Measurements from ENCODE around the gene MYL12A. TPM values are rescaled to one million over a fixed set of nuclear protein-coding genes. Genes with fewer than 3 reads are reported as not detected.

The MYL12A gene
- total RNA-seq, 2 experiments from 2014 or later, result 944 to 1,045 TPM

DNA sequence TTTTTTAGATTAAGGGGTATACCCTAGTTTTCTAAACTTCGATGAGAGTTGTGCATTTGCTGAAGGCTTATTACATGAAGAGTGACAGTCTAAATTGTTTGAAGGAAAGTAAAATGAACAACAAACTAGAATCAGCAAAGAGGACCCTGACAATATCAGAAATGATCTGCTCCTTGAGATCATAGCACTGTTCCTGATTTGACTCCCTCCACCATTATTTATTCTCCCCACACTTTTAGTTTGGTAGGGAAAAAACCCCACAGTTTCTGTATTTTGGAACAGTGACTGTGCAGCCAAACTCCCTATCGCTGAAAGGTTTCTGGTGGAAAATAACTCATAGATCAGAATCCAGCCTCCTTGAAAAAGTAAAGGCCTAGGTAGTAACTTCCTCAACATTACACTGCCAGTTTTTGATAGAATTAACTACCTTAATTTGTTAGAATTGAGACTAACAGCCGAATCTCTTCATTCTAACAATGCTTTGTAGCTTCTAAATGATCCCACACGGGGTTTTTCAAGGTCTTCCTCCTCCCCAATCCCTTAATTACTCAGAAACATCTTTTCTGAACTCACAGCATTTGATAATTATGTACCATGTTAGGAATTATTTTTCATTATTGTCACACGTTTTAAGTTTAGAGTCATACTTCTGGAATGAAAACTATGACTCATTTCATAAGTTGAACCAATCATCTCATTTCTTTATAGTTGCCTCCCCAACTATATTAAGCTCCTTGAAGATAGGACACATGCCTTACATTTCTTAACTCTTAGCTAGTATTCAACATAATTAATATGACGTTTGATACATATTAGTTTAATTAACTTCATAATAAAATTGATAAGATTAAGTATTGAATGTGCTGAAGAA is 2.9 kb downstream of the MYL12A start:
- Mint-ChIP-seq H3K4me1 (peaks cover 53% of the 10 kb centered on the region), H3K27ac (peak overlapping the region; percentile 80), H3K36me3 (ENCODE audit: low read depth) (peaks cover 67% of the 10 kb centered on the region), H3K9me3 (no peaks in the 10 kb centered on the region), H3K4me3 (peak overlapping the region; percentile 88), H3K27me3 (no peaks in the 10 kb centered on the region)
- no peak for DNase-seq
- ChIA-PET CTCF (interaction anchor here (1.2 to 2.1 kb wide), 4 partner anchors 13 to 186 kb away, joined by 3 to 5 read pairs (median 4); no protein-coding TSS in a partner anchor), POLR2A (interaction anchor here (0.6 to 1.0 kb wide), 5 partner anchors 10 to 610 kb away, joined by 3 to 11 read pairs (median 4); no protein-coding TSS in a partner anchor)

DNA sequence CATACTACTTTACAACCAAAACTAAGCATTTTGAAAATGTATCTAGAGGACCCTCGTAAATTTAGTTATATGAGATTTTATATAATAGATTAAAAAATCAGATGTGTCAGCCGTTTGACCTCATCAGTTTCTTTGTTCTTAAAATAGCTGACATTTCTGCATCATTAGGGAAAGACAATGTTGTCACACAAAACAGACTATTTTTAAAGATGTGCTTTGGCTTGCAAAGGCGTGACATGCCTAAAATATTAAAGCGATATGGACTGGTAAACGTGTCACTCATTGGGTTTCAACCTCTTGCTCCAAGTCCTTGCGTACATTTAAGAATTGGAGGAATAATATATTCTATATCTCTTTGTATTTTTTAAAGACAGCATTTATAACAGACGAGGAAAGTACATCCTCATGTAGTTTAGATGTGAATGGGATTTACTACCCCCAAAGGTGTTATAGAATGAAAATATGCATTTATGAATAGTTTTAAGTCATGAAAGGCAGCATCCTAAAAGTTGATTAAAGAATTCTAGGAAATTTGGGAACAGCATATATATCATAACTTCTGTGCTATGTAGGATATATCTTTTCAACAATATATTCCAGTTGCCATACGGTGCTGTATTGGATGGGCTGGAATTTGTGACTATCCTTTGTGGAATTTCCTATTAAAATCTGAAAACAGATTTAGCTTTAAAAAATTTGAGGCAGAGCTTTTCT is 3.8 kb downstream of the MYL12A start:
- POLR2A ChIA-PET, result interaction anchor here (0.6 to 1.0 kb wide), 2 partner anchors 9 to 201 kb away, joined by 4 to 11 read pairs; no protein-coding TSS in a partner anchor
- no peak overlapping the region for H3K27ac Mint-ChIP-seq
- H3K4me1 Mint-ChIP-seq, result peaks cover 55% of the 10 kb centered on the region
- H3K27me3 Mint-ChIP-seq, result no peaks in the 10 kb centered on the region
- CTCF ChIA-PET, result interaction anchor here (1.0 to 2.1 kb wide), 3 partner anchors 9 to 46 kb away, joined by 4 to 6 read pairs (median 5); no protein-coding TSS in a partner anchor
- peaks cover 75% of the 10 kb centered on the region for H3K36me3 Mint-ChIP-seq (ENCODE audit: low read depth)
- DNase-seq, result no peak
- H3K9me3 Mint-ChIP-seq, result no peaks in the 10 kb centered on the region
- peak overlapping the region; percentile 63 for H3K4me3 Mint-ChIP-seq

DNA sequence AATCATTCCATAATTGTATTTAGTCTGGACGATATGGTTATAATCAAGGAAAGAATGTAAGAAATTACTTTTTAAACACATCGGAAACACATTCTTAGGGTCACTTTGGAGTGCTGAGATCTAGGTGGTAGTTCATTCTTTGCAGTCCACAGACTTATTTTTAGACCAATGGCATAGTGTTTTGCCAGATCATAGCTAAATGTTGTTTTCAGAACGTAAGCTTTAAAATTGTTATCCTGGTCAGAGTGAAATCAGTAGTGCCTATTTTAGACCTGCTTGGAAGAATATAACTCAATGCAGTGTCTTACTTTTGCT is 4.3 kb downstream of the MYL12A start:
- H3K27me3 Mint-ChIP-seq, result no peaks in the 10 kb centered on the region
- CTCF ChIA-PET, result interaction anchor here (1.0 to 2.1 kb wide), 3 partner anchors 9 to 45 kb away, joined by 4 to 6 read pairs (median 5); no protein-coding TSS in a partner anchor
- H3K4me1 Mint-ChIP-seq, result peaks cover 58% of the 10 kb centered on the region
- DNase-seq, result no peak
- no peaks in the 10 kb centered on the region for H3K9me3 Mint-ChIP-seq
- H3K36me3 Mint-ChIP-seq (ENCODE audit: low read depth), result peaks cover 80% of the 10 kb centered on the region
- peak overlapping the region; percentile 62 for H3K27ac Mint-ChIP-seq
- peak overlapping the region; percentile 63 for H3K4me3 Mint-ChIP-seq
- POLR2A ChIA-PET, result no interaction called here

DNA sequence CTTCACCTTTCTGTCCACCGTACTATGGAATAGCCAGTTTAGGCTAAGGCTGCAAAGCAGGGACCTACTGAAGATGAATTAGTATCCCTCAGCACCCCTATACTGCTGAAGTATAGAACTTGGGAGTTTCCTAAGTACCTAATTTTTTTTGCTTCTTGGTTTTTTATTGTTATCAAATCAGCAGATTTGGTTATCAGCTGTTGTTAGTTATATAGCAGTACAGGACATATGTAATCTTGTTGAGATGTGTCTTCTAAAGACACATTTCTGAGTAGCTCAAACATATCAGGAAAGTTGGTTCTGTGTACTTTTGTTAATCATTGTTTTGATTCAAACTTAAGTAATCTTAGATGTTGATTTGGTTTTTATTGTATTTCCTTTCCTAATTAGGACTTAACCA is 5.2 kb downstream of the MYL12A start:
- Mint-ChIP-seq H3K9me3 (no peaks in the 10 kb centered on the region), H3K36me3 (ENCODE audit: low read depth) (peaks cover 90% of the 10 kb centered on the region), H3K4me3 (peak overlapping the region; percentile 50), H3K27me3 (no peaks in the 10 kb centered on the region), H3K27ac (peak overlapping the region; percentile 74), H3K4me1 (peaks cover 67% of the 10 kb centered on the region)
- ChIA-PET CTCF (interaction anchor here (0.8 kb wide), 1 partner anchor 9 kb away, joined by 4 read pairs; the partner anchor contains the start of gene MYL12B), POLR2A (no interaction called here)
- DNase-seq, result no peak

DNA sequence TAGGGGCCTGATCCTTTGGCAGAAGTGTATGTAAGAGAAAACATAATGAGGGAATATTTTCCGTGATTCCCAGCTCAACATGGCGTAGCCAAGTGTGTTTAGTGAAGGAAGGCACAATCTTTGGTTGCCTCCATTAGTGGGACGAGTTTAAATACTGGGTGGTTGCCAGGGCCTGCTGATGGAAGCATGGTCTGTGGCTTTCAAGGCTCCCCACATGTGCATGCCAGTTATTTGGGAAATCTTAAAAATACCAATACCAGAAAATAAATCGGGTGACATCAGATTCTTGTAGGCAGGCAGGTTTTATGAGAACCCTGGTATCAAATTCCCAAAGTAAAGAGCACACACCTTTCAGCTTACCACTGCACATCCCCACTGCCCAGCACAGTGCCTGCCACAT is 7.1 kb downstream of the MYL12A start:
- POLR2A ChIA-PET, result interaction anchor here (1.0 kb wide), 1 partner anchor 9 kb away, joined by 3 read pairs; no protein-coding TSS in a partner anchor
- Mint-ChIP-seq H3K27ac (no peak overlapping the region), H3K36me3 (ENCODE audit: low read depth) (peaks cover 89% of the 10 kb centered on the region), H3K4me1 (peaks cover 86% of the 10 kb centered on the region), H3K4me3 (no peak overlapping the region), H3K9me3 (no peaks in the 10 kb centered on the region), H3K27me3 (no peaks in the 10 kb centered on the region)
- DNase-seq, result no peak
- CTCF ChIA-PET, result interaction anchor here (1.1 to 1.4 kb wide), 3 partner anchors 8 to 42 kb away, joined by 3 to 4 read pairs (median 4); no protein-coding TSS in a partner anchor

DNA sequence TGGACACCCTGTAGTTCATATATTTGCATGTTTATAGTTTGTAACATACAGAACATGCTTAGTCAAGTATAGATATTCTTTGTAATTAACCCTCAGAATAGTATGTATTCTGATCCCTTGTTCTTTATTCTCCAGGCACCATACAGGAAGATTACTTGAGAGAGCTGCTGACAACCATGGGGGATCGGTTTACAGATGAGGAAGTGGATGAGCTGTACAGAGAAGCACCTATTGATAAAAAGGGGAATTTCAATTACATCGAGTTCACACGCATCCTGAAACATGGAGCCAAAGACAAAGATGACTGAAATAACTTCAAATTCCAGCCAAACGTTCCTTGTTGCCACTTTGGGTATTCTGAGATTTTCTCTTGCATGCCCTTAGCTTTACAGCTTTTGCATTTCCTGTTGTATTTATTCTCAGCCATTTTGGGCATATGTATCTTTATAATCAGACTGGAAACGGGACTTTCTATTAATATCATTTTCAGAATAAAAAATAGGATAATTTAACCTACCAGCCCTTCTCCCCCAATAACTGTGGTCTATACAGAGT is 8.1 kb downstream of the MYL12A start:
- DNase-seq, result no peak
- Mint-ChIP-seq H3K4me1 (peaks cover 88% of the 10 kb centered on the region), H3K4me3 (no peak overlapping the region), H3K9me3 (no peaks in the 10 kb centered on the region), H3K27ac (no peak overlapping the region), H3K36me3 (ENCODE audit: low read depth) (peaks cover 80% of the 10 kb centered on the region), H3K27me3 (no peaks in the 10 kb centered on the region)
- POLR2A ChIA-PET, result no interaction called here
- CTCF ChIA-PET, result interaction anchor here (1.1 to 1.4 kb wide), 3 partner anchors 8 to 41 kb away, joined by 3 to 4 read pairs (median 4); no protein-coding TSS in a partner anchor

DNA sequence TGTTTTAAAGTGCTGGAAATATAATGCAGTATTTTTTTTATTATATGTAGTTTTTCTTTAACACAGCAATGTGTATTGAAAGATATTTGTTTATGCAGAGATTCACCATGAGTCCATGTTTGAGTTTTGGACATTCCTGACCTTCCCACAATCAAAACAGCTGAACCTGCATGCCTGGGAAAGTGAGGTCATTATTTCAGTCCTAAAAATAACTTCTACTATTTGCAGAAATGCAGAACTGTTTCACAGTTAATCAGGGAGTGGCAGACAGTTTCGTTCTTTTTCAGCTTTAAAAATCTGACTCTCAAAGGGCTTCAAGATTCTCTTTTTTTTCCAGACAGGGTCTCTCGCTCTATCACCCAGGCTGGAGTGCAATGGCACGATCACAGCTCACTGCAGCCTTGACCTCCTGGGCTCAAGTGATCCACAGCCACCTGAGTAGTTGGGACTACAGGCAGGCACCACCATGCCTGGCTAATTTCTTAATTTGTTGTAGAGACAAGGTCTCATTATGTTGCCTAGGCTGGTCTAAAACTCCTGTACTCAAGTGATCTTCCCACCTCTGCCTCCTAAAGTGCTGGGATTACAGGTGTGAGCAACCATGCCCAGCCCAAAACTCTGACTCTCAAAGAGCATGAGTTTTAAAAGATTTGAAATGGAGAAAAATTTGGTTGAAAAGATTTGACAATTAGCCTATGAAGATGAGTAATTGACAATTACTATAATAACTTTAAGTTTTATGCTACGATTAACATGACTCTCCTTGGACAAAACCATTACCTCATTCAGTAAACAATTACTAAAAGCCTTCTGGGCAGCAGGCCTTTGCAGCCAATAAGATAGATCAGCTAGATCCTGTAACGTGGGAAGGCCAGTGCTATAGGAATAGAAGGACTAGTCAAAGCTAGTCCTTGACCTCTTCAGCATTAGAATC is 9.4 kb downstream of the MYL12A start:
- Mint-ChIP-seq H3K27ac (peak overlapping the region; percentile 58), H3K4me1 (peaks cover 83% of the 10 kb centered on the region), H3K9me3 (no peaks in the 10 kb centered on the region), H3K4me3 (no peak overlapping the region), H3K27me3 (no peaks in the 10 kb centered on the region), H3K36me3 (ENCODE audit: low read depth) (peaks cover 75% of the 10 kb centered on the region)
- DNase-seq, result no peak
- POLR2A ChIA-PET, result interaction anchor here (0.6 kb wide), 1 partner anchor 120 kb away, joined by 4 read pairs; no protein-coding TSS in a partner anchor
- CTCF ChIA-PET, result no interaction called here

DNA sequence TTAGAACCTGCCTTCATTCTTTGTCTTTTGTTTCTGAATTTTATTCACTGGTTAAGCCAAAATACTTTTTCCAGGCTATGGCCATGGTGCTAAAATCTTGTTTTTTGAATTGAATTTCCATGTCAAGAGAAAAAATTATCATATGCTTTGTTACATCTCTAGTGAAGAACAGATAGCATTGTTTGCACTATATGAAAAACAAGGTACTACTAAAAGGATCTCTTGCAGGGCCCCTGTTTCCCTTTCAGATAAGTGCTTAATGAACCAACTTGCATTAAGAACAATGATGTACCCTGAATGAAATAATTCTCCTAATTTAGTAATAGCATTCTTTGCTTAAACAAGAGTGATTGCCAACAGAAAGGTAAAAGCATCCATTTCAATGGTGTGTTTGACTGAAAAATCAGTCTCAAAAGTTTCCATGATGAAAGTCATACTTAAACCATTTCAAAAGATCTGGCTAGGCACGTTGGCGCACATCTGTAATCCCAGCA is 10.1 kb downstream of the MYL12A start:
- Mint-ChIP-seq H3K27ac (peak overlapping the region; percentile 55), H3K36me3 (ENCODE audit: low read depth) (peaks cover 70% of the 10 kb centered on the region), H3K27me3 (no peaks in the 10 kb centered on the region), H3K4me3 (no peak overlapping the region), H3K4me1 (peaks cover 77% of the 10 kb centered on the region), H3K9me3 (no peaks in the 10 kb centered on the region)
- ChIA-PET CTCF (no interaction called here), POLR2A (no interaction called here)
- no peak for DNase-seq

DNA sequence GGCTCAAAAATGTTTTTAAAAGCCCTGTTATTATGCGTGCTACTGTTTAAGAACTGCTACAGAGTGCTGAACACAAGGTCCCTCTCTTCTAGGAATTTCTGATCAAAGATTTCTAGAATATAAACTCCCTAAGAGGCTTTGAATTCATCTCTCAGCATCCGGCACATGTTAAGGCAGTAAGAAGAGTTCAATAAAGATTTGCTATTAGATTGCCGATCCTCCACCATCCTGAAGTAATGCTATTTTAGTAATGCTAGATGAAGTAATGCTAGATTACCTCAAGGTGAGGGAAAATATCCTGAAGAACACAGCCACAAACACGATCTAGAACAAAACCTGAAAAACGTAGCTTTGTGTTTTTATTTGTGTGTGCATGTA is 13.4 kb downstream of the MYL12A start:
- Mint-ChIP-seq H3K9me3 (no peaks in the 10 kb centered on the region), H3K4me3 (peak overlapping the region; percentile 86), H3K36me3 (ENCODE audit: low read depth) (peaks cover 57% of the 10 kb centered on the region), H3K4me1 (peaks cover 73% of the 10 kb centered on the region), H3K27me3 (no peaks in the 10 kb centered on the region), H3K27ac (peak overlapping the region; percentile 99)
- ChIA-PET CTCF (interaction anchor here (0.6 to 1.8 kb wide), 7 partner anchors 8 to 345 kb away, joined by 3 to 11 read pairs (median 4); no protein-coding TSS in a partner anchor), POLR2A (interaction anchor here (0.5 to 1.5 kb wide), 4 partner anchors 10 to 333 kb away, joined by 3 to 11 read pairs (median 3); partner anchors contain the start of gene MYL12A)
- DNase-seq, result no peak

DNA sequence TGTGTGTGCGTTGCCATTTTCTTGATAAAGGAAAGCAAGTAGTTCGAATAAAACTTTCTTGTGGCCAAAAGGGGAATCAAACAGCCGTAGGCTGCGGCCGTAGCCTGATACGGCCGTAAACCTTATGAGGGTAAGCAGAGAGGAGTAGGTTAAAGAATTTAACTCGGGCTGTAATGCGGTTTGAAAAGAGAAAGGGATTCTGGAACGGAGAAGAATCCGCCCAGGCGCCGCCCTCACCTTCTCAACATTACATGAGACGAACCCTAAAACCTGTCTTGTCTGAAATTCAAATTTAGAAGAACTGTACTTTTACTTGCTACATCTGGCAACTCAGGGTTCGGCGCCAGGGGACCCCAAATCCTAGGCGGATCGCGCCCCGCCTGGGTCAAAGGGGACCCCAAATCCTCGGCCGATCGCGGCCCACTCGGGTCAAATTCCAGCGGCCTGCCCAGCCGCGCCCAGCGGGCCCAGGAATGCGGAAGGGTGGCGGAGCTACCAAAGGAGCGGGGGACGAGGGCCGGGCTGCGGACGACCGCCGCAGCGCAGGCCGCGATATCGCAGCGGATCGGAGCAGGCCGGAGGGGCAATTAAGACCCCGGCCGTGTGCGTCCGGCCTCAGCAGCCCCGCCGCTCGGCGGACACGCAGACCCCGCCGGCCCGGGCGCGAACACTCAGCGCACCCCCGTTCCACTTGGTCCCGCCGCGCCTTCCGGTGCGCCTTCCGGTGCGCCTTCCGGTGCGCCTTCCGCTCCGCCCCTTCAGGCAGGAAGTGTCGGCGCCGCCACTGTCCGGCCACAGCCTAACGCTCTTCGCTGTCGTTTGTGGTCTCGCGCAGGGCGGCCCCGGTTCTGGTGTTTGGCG is 14.0 kb downstream of the MYL12A start, which contains the start of gene MYL12B:
Gene MYL12B, plus strand, starts transcription at position 761 of the 861 bp plus-strand sequence. CDS start 10,766 bp downstream, outside the sequence.
- CTCF ChIA-PET, result interaction anchor here (0.6 to 1.8 kb wide), 6 partner anchors 9 to 35 kb away, joined by 3 to 11 read pairs (median 4); no protein-coding TSS in a partner anchor
- peak; percentile 82 for DNase-seq
- peak within 1 kb of the TSS; percentile 86 for H3K4me3 Mint-ChIP-seq
- POLR2A ChIA-PET, result interaction anchor here (0.5 to 1.5 kb wide), 4 partner anchors 11 to 332 kb away, joined by 3 to 11 read pairs (median 3); partner anchors contain the start of gene MYL12A
- H3K9me3 Mint-ChIP-seq, result no peaks in the 10 kb centered on the region
- H3K4me1 Mint-ChIP-seq, result peaks cover 76% of the 10 kb centered on the region
- H3K36me3 Mint-ChIP-seq (ENCODE audit: low read depth), result peaks cover 55% of the 10 kb centered on the region
- peak within 1 kb of the TSS; percentile 99 for H3K27ac Mint-ChIP-seq
- H3K27me3 Mint-ChIP-seq, result no peaks in the 10 kb centered on the region

Data from activated CD4-positive, alpha-beta T cell treated with anti-CD3 and anti-CD28 coated beads, Interleukin-2, amount 10 ng/mL, durations not matched to agents 7 days and 5 days (primary cell).